CD14-positive monocyte (primary cell): ENCODE measurements around the gene EDEM1. TPM values are rescaled to one million over a fixed set of nuclear protein-coding genes. Genes with fewer than 3 reads are reported as not detected.

ENCODE experiments used
- DNase-seq, 3 donors: peaks; one replicate each; pipeline ENCODE4 v3.0.0-alpha.2; 2011 to 2022
- H2AFZ ChIP-seq: 2 replicates; pipeline ENCODE4 v1.6.0; 2012; ENCODE audit warnings: mild to moderate bottlenecking, low read depth, low read length, inconsistent platforms; ENCODE audit not compliant: insufficient read depth, poor library complexity, severe bottlenecking
- H3K27ac ChIP-seq, 2 donors: 1 replicate in 1 of 2; 2 replicates in 1 of 2; pipeline ENCODE4 v1.5.1; 2012 to 2013; ENCODE audit warnings: low read length in 2 of 2, control low read depth in 1 of 2, inconsistent platforms in 1 of 2, low read depth in 1 of 2, mild to moderate bottlenecking in 1 of 2
- H3K27me3 ChIP-seq, 2 donors: one replicate each; pipeline versions ENCODE4 v1.6.0 to v1.6.1; 2011 to 2013; ENCODE audit warnings: low read length in 2 of 2; ENCODE audit not compliant: control insufficient read depth in 2 of 2, insufficient read depth in 2 of 2
- H3K36me3 ChIP-seq, 2 donors: replicated peaks in 1 of 2; 1 replicate in 1 of 2; 2 replicates in 1 of 2; pipeline versions ENCODE4 v1.5.1 to v1.6.1; 2012 to 2013; ENCODE audit warnings: low read length in 2 of 2, control low read depth in 1 of 2, inconsistent platforms in 1 of 2, mild to moderate bottlenecking in 1 of 2; ENCODE audit not compliant: insufficient read depth in 2 of 2, control insufficient read depth in 1 of 2
- H3K4me1 ChIP-seq, 2 donors: 1 replicate in 1 of 2; 2 replicates in 1 of 2; pipeline versions ENCODE4 v1.5.1 to v1.6.1; 2012 to 2013; ENCODE audit warnings: low read length in 2 of 2, control low read depth in 1 of 2, inconsistent platforms in 1 of 2, mild to moderate bottlenecking in 1 of 2, moderate library complexity in 1 of 2; ENCODE audit not compliant: insufficient read depth in 2 of 2, control insufficient read depth in 1 of 2
- H3K4me2 ChIP-seq: replicated peaks from 2 replicates; pipeline ENCODE3; 2012; ENCODE audit warnings: low read length, moderate library complexity, mild to moderate bottlenecking; ENCODE audit not compliant: poor library complexity, severe bottlenecking; ENCODE audit errors: extremely low read depth
- H3K4me3 ChIP-seq, 3 experiments: fragments of 200-600 bp in 1 of 3; sonication (generic) in 1 of 3; replicated peaks in 1 of 3; 1 replicate in 2 of 3; 2 replicates in 1 of 3; pipeline ENCODE4 v1.5.1; 2011 to 2013; ENCODE audit warnings: low read length in 3 of 3, mild to moderate bottlenecking in 3 of 3, control low read depth in 2 of 3, low read depth in 2 of 3, inconsistent platforms in 1 of 3, moderate library complexity in 1 of 3
- H3K79me2 ChIP-seq: 2 replicates; pipeline ENCODE4 v1.6.0; 2012; ENCODE audit warnings: mild to moderate bottlenecking, control low read depth, inconsistent platforms, low read length, moderate library complexity; ENCODE audit not compliant: insufficient read depth
- H3K9ac ChIP-seq: 2 replicates; pipeline ENCODE4 v1.6.0; 2017; ENCODE audit warnings: low read length, mild to moderate bottlenecking; ENCODE audit not compliant: insufficient read depth, poor library complexity, severe bottlenecking
- H3K9me3 ChIP-seq, 2 donors: replicated peaks in 1 of 2; 1 replicate in 1 of 2; 2 replicates in 1 of 2; pipeline versions ENCODE4 v1.5.1 to v1.6.1; 2012 to 2013; ENCODE audit warnings: low read length in 2 of 2, control low read depth in 1 of 2; ENCODE audit not compliant: control insufficient read depth in 1 of 2, insufficient read depth in 1 of 2
- H4K20me1 ChIP-seq: 2 replicates; pipeline ENCODE4 v1.6.0; 2012; ENCODE audit warnings: mild to moderate bottlenecking, low read length, control low read depth, moderate library complexity; ENCODE audit not compliant: insufficient read depth
- H3K27ac Mint-ChIP-seq, 7 donors: one replicate each; pipeline ENCODE4 v1.8.0; 2020; ENCODE audit warnings: mild to moderate bottlenecking in 7 of 7, mixed read lengths in 7 of 7, moderate library complexity in 6 of 7, inconsistent platforms in 2 of 7
- H3K27me3 Mint-ChIP-seq, 3 donors: one replicate each; pipeline ENCODE4 v1.8.0; 2021 to 2022; ENCODE audit warnings: low read depth in 3 of 3, mild to moderate bottlenecking in 3 of 3, mixed read lengths in 3 of 3, moderate library complexity in 3 of 3, inconsistent platforms in 1 of 3
- H3K36me3 Mint-ChIP-seq, 2 donors: one replicate each; pipeline ENCODE4 v1.8.0; 2020; ENCODE audit warnings: mixed read lengths in 2 of 2, inconsistent platforms in 1 of 2, mild to moderate bottlenecking in 1 of 2
- H3K4me1 Mint-ChIP-seq: one replicate; pipeline ENCODE4 v1.8.0; 2020; ENCODE audit warnings: mild to moderate bottlenecking, mixed read lengths
- H3K4me3 Mint-ChIP-seq, 2 donors: one replicate each; pipeline ENCODE4 v1.8.0; 2020; ENCODE audit warnings: mild to moderate bottlenecking in 2 of 2, mixed read lengths in 2 of 2, moderate library complexity in 1 of 2
- H3K9me3 Mint-ChIP-seq, 7 donors: one replicate each; pipeline ENCODE4 v1.8.0; 2020 to 2022; ENCODE audit warnings: mixed read lengths in 7 of 7, mild to moderate bottlenecking in 6 of 7, moderate library complexity in 6 of 7, inconsistent platforms in 2 of 7
- WGBS: methylation state at CpG from one replicate; pipeline ENCODE4 v1.1.5; 2013; ENCODE audit warnings: missing lambda C conversion rate; ENCODE audit not compliant: insufficient coverage; 5-methylcytosine and 5-hydroxymethylcytosine counted together
- intact Hi-C, 2 donors: fragments of 100-400 bp; cut with micrococcal nuclease; formaldehyde crosslinking; loops; one replicate each; pipeline versions ENCODE4 v1.15.0 to v1.15.1; 2023
- polyA plus RNA-seq, 3 donors: library from polyadenylated mRNA; depleted of rRNA in 1 of 3; unstranded in 2 of 3; stranded (reverse) in 1 of 3; fragments of 300-500 nt in 2 of 3; fragments of >200 nt in 1 of 3; fragmentation: Illumina TruSeq in 2 of 3; gene quantifications; 1 replicate in 2 of 3; 2 replicates in 1 of 3; pipeline ENCODE4 v1.2.3, GENCODE V29; 2012 to 2021
- TF ChIP-seq, protein P1 (sequence below): fragments of 200-600 bp; IDR thresholded peaks from one replicate; pipeline ENCODE4 v1.8.0; 2022; ENCODE audit warnings: antibody characterized with exemption, mild to moderate bottlenecking

Gene EDEM1
- polyA plus RNA-seq, 3 donors = 17.5 to 31.7 (median 23.7) TPM

DNA sequence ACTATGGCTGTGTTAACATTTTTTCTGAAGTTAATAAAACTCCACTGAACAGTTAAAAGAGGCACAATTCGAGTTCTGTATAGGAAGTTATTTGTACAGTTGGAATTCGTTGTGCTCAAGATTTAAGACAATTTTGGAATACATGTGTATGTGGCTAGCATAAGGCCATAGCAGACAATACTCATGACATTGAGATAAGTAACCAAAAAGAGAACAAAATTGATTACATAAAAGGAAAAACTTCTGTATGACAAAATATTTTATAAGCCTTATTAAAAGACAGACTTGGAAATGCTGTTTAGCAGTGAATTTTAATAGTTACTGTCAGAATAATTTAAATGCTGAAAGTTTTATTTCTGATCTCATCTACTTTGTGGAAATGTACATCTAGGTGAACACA, 17.7 kb upstream of the EDEM1 start:
- H3K4me2 ChIP-seq = no peak overlapping the region
- peaks cover 78% of the 10 kb centered on the region for H4K20me1 ChIP-seq
- H3K4me1 Mint-ChIP-seq = peaks cover 43% of the 10 kb centered on the region
- H3K9me3 Mint-ChIP-seq = no peaks in the 10 kb centered on the region
- TF ChIP-seq, protein P1, sequence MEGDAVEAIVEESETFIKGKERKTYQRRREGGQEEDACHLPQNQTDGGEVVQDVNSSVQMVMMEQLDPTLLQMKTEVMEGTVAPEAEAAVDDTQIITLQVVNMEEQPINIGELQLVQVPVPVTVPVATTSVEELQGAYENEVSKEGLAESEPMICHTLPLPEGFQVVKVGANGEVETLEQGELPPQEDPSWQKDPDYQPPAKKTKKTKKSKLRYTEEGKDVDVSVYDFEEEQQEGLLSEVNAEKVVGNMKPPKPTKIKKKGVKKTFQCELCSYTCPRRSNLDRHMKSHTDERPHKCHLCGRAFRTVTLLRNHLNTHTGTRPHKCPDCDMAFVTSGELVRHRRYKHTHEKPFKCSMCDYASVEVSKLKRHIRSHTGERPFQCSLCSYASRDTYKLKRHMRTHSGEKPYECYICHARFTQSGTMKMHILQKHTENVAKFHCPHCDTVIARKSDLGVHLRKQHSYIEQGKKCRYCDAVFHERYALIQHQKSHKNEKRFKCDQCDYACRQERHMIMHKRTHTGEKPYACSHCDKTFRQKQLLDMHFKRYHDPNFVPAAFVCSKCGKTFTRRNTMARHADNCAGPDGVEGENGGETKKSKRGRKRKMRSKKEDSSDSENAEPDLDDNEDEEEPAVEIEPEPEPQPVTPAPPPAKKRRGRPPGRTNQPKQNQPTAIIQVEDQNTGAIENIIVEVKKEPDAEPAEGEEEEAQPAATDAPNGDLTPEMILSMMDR = no peak
- no peak overlapping the region for H2AFZ ChIP-seq
- DNase-seq = no peak
- no CpG with 5 or more reads among the region's 2 CpGs for WGBS
- H3K4me3 ChIP-seq = peak overlapping the region in 1 of 3 experiments; percentile 25
- no peak overlapping the region for H3K9ac ChIP-seq
- H3K36me3 ChIP-seq = peaks cover 33 to 44% of the 10 kb centered on the region in 2 donors
- H3K79me2 ChIP-seq = peaks cover 97% of the 10 kb centered on the region
- no peaks in the 10 kb centered on the region for H3K27me3 ChIP-seq
- no peak overlapping the region for H3K4me3 Mint-ChIP-seq
- H3K9me3 ChIP-seq = no peaks in the 10 kb centered on the region
- H3K4me1 ChIP-seq = peaks cover 26 to 44% of the 10 kb centered on the region in 2 donors
- peaks cover 27 to 42% of the 10 kb centered on the region in 2 donors for H3K36me3 Mint-ChIP-seq
- H3K27ac Mint-ChIP-seq = peak overlapping the region in 4 of 7 donors; percentile 71 to 94 (median 80)
- intact Hi-C loops = no loop called here
- peak overlapping the region in 1 of 2 donors; percentile 68 for H3K27ac ChIP-seq
- no peaks in the 10 kb centered on the region for H3K27me3 Mint-ChIP-seq

DNA sequence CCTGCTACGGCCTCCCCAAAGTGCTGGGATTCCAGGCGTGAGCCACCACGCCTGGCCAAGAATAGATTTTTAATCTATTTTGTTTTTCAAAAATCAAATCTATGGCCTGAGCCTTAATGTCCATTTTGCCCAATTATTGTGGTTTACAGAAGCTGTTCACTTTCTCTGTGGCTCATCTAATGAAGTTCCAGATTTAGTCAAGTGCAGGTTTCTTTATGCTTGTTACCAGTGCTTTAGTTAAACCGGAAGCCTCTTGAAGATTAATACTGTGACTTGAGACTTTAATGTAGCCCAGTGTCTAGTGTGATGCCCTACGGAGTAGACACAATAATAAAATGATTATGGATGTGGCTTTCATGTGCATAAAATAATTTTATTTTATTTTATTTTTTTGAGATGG, 16.5 kb upstream of the EDEM1 start:
- Histone ChIP-seq H3K27ac (no peak overlapping the region), H3K36me3 (peaks cover 45 to 56% of the 10 kb centered on the region in 2 donors), H3K4me2 (no peak overlapping the region), H3K4me3 (no peak overlapping the region), H2AFZ (no peak overlapping the region), H3K27me3 (no peaks in the 10 kb centered on the region), H3K4me1 (peaks cover 24 to 38% of the 10 kb centered on the region in 2 donors), H3K9me3 (no peaks in the 10 kb centered on the region), H3K9ac (no peak overlapping the region), H3K79me2 (peaks cover 97% of the 10 kb centered on the region), H4K20me1 (peaks cover 78% of the 10 kb centered on the region)
- Mint-ChIP-seq H3K4me3 (no peak overlapping the region), H3K27me3 (no peaks in the 10 kb centered on the region), H3K27ac (no peak overlapping the region), H3K36me3 (peaks cover 38 to 51% of the 10 kb centered on the region in 2 donors), H3K4me1 (peaks cover 33% of the 10 kb centered on the region), H3K9me3 (no peaks in the 10 kb centered on the region)
- no peak for DNase-seq
- TF ChIP-seq, protein P1 = no peak
- 100% methylated on average over 2 of the region's 5 CpGs for WGBS
- intact Hi-C loops = no loop called here
